CD4-positive, alpha-beta T cell treated with Interleukin-15 for 4 hours (primary cell): ENCODE results near the gene CROCC2.

ENCODE experiments used
- DNase-seq: peaks from one replicate; pipeline ENCODE4 v3.0.0-alpha.2; 2020; ENCODE audit warnings: low spot score

Gene CROCC2

GRCh38 chr2:240906141-240906910 lies at the start of gene CROCC2:
TSS of gene CROCC2 (plus strand) at chr2:240906336. CDS start at chr2:240906514, 178 bp downstream.
- no peak for DNase-seq

DNA sequence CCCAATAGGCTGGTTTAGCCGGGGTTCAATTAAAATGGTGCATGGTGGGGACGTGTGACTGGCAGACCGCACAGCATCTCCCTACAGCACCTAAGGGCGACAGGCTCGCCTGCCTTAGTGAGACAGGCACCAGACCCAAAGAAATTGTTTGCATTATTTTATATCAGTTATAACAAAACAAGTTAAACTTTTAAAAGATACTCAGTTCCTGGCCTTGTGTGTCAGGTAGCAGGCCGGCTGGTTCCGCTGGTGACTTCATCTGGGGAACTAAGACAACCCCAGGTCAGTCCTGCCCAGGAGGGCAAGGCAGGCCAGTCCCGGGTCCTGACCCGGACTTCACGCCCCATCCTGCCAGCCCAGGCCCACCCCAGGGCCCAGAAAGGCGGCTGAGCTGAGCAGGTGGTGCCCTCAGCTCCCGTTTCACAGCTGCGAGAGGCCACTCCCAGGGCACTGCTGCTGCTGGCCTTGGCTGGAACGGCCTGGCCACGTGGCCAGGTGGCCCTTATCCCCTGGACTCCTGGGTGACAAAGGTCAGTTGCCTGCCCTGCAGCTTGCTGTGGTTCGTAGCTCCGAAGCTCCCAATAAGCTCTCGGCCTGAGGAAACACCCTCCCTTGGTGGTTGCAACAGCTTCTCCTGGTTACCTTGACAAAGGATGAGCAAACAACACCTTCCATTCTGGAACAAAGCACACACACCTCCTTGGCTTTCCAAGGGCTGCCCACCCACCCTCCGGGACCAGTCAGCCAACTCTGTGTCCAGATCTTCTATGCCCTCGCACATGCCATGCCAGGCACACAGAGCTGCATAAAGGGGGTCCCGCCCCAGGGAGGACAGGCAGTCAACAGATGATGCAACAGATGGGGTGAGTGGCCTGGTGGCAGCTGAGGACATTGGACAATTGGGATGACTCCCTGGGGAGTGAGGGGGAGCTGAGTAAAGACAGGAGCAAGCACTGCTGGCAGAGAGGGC lies 48.8 kb upstream of the CROCC2 start:
- DNase-seq, result no peak

GRCh38 chr2:240858321-240858720 lies 47.8 kb upstream of the CROCC2 start:
- DNase-seq, result no peak

GRCh38 chr2:240858871-240859270 lies 47.3 kb upstream of the CROCC2 start:
- no peak for DNase-seq

GRCh38 chr2:240861547-240861946 lies 44.6 kb upstream of the CROCC2 start:
- no peak for DNase-seq

GRCh38 chr2:240864475-240864874 lies 41.7 kb upstream of the CROCC2 start:
- DNase-seq, result no peak

GRCh38 chr2:240865391-240865790 lies 40.7 kb upstream of the CROCC2 start:
- DNase-seq, result no peak

GRCh38 chr2:240868286-240869108 lies 37.6 kb upstream of the CROCC2 start, which contains the start of gene AGXT:
TSS of gene AGXT (plus strand) at chr2:240868824. CDS start at chr2:240868866, 42 bp downstream.
- DNase-seq, result no peak

DNA sequence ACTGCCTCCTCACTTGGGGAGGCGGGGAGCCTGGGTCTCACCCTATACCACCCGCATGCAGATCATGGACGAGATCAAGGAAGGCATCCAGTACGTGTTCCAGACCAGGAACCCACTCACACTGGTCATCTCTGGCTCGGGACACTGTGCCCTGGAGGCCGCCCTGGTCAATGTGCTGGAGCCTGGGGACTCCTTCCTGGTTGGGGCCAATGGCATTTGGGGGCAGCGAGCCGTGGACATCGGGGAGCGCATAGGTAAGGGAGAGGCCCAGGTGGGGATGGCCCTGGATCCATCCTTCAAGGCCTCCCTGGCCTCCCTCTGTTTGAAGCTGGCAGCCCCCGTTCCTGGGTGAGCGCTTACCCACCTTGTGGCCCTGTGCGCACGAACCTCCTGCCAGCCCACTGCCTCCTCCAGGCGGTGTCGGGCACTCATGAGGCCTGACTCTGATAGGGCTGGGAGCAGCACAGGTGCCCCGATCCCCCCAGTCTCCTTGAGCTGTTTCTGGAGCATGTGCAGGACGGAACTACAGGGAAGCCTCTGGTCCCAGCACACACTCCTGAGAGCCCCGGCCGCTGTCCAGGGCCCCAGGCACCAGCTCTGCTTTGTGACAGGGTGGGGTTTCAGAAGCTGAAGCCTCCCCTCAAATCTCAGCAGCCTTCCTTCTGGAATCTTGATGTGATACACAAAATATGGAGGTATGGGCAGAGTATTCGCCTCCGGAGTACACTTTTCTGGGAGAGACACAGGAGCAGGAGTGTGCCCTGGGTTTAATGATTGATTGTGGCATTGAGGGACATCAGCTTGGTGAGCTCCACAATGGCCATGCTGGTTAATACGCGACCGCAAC lies 36.8 kb upstream of the CROCC2 start:
- no peak for DNase-seq

GRCh38 chr2:240869956-240870875 lies 35.9 kb upstream of the CROCC2 start:
- DNase-seq, result no peak

DNA sequence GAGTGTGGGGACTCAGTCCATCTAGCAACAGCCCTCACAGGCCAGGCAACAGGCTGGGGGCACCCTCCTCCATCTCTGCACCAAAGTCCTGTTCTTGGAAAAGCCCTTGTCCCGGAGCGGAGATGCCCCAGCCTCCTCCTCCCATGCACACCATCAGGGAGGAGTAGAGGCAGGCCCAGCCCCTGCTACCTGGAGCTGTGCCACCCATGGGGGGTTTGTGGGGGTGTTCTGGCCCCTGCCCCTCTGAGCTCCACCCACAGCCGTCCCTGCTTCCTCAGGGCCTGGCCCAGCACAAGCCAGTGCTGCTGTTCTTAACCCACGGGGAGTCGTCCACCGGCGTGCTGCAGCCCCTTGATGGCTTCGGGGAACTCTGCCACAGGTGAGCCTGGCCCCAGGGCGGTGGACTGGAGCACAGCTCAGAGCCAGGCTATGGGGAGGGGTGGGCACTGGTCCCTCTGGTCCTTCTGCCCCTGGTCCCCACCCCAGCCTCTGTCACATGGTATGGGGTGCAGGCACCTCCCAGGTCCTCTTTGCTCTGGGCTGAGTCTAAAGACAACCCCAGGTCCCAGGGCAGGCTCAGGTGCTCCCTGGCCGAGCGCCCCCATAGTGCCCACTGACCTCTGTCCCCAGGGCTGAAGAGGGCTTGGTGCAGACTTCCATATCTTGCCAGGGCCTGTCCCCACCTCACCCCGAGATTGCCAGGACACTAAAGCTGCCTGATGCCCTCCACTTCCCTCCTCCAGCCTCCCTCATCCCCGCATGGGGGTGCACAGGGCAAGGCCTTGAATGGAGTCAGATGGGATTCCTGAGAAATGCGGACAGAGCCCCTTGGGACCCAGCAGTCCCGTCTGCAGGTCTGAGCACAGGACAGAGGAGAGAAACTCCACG lies 34.8 kb upstream of the CROCC2 start:
- no peak for DNase-seq

DNA sequence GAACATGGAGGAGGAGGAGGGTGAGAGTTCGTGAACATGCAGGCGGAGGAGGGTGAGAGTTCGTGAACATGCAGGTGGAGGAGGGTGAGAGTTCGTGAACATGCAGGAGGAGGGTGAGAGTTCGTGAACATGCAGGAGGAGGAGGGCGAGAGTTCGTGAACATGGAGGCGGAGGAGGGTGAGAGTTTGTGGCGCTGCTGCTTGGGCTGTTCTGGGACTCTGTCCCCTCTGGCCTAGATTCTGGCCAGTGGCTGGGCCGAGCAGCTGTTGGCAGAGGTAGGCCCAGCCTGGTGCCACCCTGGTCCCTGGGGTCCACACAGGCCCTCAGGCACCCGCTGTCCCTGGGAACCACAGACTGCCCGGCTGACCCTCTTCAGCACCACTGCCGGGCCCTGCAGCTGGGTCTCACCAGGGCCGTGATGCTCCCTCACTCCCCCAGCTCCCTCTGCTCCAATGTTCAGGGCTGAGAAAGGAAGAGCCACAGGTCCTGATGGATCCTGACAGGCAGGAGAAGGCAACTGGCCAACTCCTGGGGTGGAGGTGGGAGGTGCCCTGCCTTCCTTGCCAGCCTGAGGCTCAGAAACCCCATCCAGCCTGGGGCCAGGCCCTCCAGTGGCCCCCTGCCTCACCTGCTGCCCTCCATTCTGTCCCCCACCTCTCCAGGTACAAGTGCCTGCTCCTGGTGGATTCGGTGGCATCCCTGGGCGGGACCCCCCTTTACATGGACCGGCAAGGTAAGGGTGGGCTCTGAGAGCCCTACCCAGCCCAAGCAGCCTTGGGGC lies 33.6 kb upstream of the CROCC2 start:
- DNase-seq, result no peak

- DNase-seq, result no peak
Measured at GRCh38 chr2:240873098-240873788, 32.9 kb upstream of the CROCC2 start.

GRCh38 chr2:240873805-240874714 lies 32.1 kb upstream of the CROCC2 start:
- DNase-seq, result no peak

- DNase-seq, result no peak
Measured at GRCh38 chr2:240874715-240875227, 31.4 kb upstream of the CROCC2 start.
